ENCODE data around the gene ANKMY1. TPM values are rescaled to one million over a fixed set of nuclear protein-coding genes. Genes with fewer than 3 reads are reported as not detected.

ANKMY1 gene
- total RNA-seq, 1 experiment from 2014 or later, result 28.3 TPM

DNA sequence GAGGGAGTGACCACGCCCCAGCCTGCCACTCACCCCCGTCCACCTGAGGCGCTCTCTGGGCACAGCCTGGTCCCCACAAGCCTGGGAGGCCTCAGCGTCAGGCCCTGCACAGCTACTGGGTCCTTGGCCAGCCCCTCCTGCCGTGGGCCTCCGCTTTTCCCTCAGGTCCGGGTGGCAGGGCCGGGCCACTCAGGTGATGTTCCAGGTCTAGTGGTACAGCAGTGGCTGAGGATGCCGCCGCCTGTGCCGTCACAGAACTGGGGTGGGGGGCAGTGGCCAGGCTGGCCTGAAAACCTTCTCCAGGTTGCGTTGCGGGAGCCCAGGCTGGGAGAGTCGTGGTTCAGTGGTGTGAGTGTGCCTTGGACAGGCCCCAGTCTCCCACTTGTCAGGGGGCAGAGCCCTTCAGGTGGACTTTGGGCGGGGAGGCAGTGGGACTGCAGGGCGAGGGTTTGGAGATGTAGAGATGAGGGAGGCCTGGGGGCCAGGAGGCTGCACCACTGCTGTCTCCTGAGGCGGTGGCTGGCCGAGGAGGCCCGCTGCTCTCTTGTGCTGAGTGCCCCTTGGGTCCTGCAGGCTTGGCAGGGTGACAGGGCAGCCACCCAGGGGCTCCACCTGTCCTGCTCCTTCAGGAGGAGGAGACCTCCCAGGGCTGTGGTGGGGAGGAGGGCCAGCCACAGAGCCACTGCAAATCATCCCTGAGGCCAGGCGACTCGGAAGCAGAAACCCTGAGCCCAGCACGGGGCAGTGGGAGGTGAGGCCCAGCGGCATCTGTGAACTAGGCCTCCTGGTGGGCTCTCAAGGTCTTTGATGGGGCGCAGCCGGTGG, 114.7 kb downstream of the ANKMY1 start (continued):
- TF ChIP-seq YY1 (IDR thresholded peaks at IDR 0.05; ENCODE audit: extremely low read depth, insufficient replicate concordance, low read depth, low read length), result no peak
- TF ChIP-seq FOSL1 (IDR thresholded peaks at IDR 0.05; ENCODE audit: low read depth), result no peak
- no peak for TF ChIP-seq RAD21 (IDR thresholded peaks at IDR 0.05; ENCODE audit: low read depth)
- no peak for TF ChIP-seq ELF1 (IDR thresholded peaks at IDR 0.05; ENCODE audit: borderline replicate concordance, low read depth)
- TF ChIP-seq TCF7L2 (IDR thresholded peaks at IDR 0.05; ENCODE audit: borderline replicate concordance, extremely low read depth, insufficient read depth, insufficient read length), result no peak

DNA sequence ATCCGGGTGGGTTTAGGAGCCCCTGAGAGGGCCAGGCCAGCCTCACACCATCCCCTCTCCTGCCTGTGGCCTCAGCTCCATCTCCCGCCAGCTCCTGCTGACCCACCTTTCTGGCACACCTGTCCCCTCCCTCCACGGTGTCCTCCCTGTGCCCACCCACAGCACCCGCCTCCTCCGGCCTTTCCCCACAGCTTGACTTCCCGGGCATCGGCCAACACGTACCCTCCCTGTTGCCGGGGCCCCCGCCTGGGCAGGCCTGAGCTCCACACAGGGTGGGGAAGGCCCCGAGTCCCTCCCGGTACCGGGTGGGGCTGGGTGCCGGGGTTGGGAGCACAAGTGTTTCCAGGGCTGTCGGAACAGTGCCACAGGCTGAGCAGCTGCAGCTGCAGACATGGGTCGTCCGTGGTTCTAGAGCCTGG, 115.8 kb downstream of the ANKMY1 start:
- ATAC-seq, result no peak
- TF ChIP-seq, protein P1, sequence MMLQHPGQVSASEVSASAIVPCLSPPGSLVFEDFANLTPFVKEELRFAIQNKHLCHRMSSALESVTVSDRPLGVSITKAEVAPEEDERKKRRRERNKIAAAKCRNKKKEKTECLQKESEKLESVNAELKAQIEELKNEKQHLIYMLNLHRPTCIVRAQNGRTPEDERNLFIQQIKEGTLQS (IDR thresholded peaks at IDR 0.05), result no peak
- TF ChIP-seq POLR2A (IDR thresholded peaks at IDR 0.05; ENCODE audit: borderline replicate concordance, extremely low read depth, insufficient read depth, insufficient read length) (no peak), EZH2 (IDR thresholded peaks at IDR 0.05) (no peak), ELF1 (IDR thresholded peaks at IDR 0.05; ENCODE audit: borderline replicate concordance, low read depth) (no peak), FOSL1 (IDR thresholded peaks at IDR 0.05; ENCODE audit: low read depth) (no peak), POLR2AphosphoS5 (IDR thresholded peaks at IDR 0.05; ENCODE audit: low read depth, low read length) (no peak), EZH2phosphoT487 (IDR thresholded peaks at IDR 0.05; ENCODE audit: borderline replicate concordance) (no peak), SIN3A (IDR thresholded peaks at IDR 0.05; ENCODE audit: low read depth) (no peak), ZNF274 (IDR thresholded peaks at IDR 0.05; ENCODE audit: low read depth, low read length) (no peak), SRF (IDR thresholded peaks at IDR 0.05; ENCODE audit: low read depth) (no peak), JUND (IDR thresholded peaks at IDR 0.05) (no peak), RAD21 (IDR thresholded peaks at IDR 0.05; ENCODE audit: low read depth) (no peak), CEBPB (IDR thresholded peaks at IDR 0.05; ENCODE audit: low read depth) (no peak), EGR1 (IDR thresholded peaks at IDR 0.05; ENCODE audit: low read depth) (no peak), ZFX (IDR thresholded peaks at IDR 0.05) (no peak), YY1 (IDR thresholded peaks at IDR 0.05; ENCODE audit: extremely low read depth, insufficient replicate concordance, low read depth, low read length) (no peak)
- TF ChIP-seq, protein P2, sequence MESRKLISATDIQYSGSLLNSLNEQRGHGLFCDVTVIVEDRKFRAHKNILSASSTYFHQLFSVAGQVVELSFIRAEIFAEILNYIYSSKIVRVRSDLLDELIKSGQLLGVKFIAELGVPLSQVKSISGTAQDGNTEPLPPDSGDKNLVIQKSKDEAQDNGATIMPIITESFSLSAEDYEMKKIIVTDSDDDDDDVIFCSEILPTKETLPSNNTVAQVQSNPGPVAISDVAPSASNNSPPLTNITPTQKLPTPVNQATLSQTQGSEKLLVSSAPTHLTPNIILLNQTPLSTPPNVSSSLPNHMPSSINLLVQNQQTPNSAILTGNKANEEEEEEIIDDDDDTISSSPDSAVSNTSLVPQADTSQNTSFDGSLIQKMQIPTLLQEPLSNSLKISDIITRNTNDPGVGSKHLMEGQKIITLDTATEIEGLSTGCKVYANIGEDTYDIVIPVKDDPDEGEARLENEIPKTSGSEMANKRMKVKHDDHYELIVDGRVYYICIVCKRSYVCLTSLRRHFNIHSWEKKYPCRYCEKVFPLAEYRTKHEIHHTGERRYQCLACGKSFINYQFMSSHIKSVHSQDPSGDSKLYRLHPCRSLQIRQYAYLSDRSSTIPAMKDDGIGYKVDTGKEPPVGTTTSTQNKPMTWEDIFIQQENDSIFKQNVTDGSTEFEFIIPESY (IDR thresholded peaks at IDR 0.05; ENCODE audit: extremely low read depth, insufficient replicate concordance, low read length), result no peak
- TF ChIP-seq, protein P3, sequence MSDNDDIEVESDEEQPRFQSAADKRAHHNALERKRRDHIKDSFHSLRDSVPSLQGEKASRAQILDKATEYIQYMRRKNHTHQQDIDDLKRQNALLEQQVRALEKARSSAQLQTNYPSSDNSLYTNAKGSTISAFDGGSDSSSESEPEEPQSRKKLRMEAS (IDR thresholded peaks at IDR 0.05), result no peak
- TF ChIP-seq, protein P4, sequence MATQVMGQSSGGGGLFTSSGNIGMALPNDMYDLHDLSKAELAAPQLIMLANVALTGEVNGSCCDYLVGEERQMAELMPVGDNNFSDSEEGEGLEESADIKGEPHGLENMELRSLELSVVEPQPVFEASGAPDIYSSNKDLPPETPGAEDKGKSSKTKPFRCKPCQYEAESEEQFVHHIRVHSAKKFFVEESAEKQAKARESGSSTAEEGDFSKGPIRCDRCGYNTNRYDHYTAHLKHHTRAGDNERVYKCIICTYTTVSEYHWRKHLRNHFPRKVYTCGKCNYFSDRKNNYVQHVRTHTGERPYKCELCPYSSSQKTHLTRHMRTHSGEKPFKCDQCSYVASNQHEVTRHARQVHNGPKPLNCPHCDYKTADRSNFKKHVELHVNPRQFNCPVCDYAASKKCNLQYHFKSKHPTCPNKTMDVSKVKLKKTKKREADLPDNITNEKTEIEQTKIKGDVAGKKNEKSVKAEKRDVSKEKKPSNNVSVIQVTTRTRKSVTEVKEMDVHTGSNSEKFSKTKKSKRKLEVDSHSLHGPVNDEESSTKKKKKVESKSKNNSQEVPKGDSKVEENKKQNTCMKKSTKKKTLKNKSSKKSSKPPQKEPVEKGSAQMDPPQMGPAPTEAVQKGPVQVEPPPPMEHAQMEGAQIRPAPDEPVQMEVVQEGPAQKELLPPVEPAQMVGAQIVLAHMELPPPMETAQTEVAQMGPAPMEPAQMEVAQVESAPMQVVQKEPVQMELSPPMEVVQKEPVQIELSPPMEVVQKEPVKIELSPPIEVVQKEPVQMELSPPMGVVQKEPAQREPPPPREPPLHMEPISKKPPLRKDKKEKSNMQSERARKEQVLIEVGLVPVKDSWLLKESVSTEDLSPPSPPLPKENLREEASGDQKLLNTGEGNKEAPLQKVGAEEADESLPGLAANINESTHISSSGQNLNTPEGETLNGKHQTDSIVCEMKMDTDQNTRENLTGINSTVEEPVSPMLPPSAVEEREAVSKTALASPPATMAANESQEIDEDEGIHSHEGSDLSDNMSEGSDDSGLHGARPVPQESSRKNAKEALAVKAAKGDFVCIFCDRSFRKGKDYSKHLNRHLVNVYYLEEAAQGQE (IDR thresholded peaks at IDR 0.05; ENCODE audit: low read depth), result no peak

More for the DNA sequence above, 115.8 kb downstream of the ANKMY1 start:
- POLR2A ChIA-PET, result no interaction called here
- H3K9ac ChIP-seq (ENCODE audit: low read length), result no peak overlapping the region
- H3K4me3 ChIP-seq (replicated peaks in 1 of 2; ENCODE audit: low read depth in 1 of 2, low read length in 2 of 2), result no peak overlapping the region
- no TSS peak for BruUV-seq (replicated peaks)
- peaks cover 11 to 24% of the 10 kb centered on the region in 2 experiments for H3K4me1 ChIP-seq (ENCODE audit: control insufficient read depth in 1 of 2, insufficient read depth in 2 of 2, low read length in 2 of 2)
- no peaks in the 10 kb centered on the region; a peak in 1 of 4 replicates for H3K36me3 ChIP-seq (ENCODE audit: control insufficient read depth in 1 of 2, insufficient read depth in 2 of 2, low read length in 2 of 2)
- H3K27ac ChIP-seq (ENCODE audit: low read depth, low read length), result no peak overlapping the region
- intact Hi-C loops (cut with micrococcal nuclease), result no loop called here
- no peaks in the 10 kb centered on the region for H3K9me2 ChIP-seq (ENCODE audit: insufficient read depth)
- DNase-seq (ENCODE audit: low read depth, low spot score), result no peak
- H3K9me3 ChIP-seq (ENCODE audit: control insufficient read depth in 1 of 2, insufficient read depth in 1 of 2, low read depth in 1 of 2, low read length in 2 of 2), result no peaks in the 10 kb centered on the region
- H4K20me1 ChIP-seq (ENCODE audit: insufficient read depth), result peaks cover 4% of the 10 kb centered on the region; the same call in 1 of the 2 replicates
- no peak overlapping the region for H2AFZ ChIP-seq (ENCODE audit: low read depth, low read length, poor library complexity, severe bottlenecking)
- no peaks in the 10 kb centered on the region for H3K27me3 ChIP-seq (ENCODE audit: insufficient read depth, low read length)
- CTCF ChIA-PET, result no interaction called here
- RAD21 ChIA-PET (ENCODE audit: low non-redundant PET in 1 of 2, low total read pairs in 2 of 2, uncharacterized antibody in 2 of 2, unreplicated experiment in 2 of 2), result no interaction called here
- no peak overlapping the region for H3K4me2 ChIP-seq (ENCODE audit: low read length)
- H3K79me2 ChIP-seq (ENCODE audit: insufficient read depth, low read length), result peaks cover 96% of the 10 kb centered on the region

Measured in HCT116 (cell line).